GM20000 (cell line): ENCODE results near the gene NME1.

Experiments used
- DNase-seq: peaks from one replicate; pipeline ENCODE4 v3.0.0; 2012; ENCODE audit warnings: low spot score
- TF ChIP-seq, protein P1 (sequence below): IDR thresholded peaks from 2 replicates; pipeline ENCODE4 v1.5.1; 2012; ENCODE audit warnings: mild to moderate bottlenecking, control low read depth; ENCODE audit errors: extremely low read depth, missing control alignments

Gene NME1

DNA sequence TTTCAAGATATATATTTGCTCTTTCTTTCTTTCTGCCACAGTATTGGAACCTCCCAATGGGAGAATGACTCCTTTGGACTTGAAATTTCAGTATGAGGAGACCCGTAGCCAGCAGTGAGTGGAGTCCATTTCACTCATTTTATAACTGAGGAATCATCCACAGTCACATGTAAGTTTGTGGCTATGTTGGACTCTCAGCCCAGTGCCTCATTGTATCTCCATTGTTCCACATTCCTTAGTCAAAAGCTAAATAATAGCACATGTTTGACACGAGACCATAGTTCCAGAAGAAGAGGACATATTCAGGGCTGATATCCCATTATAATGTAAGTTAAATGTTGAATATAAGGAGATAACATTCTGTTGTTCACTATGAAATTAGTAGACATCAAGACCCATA, 20.0 kb upstream of the NME1 start:
- TF ChIP-seq, protein P1, sequence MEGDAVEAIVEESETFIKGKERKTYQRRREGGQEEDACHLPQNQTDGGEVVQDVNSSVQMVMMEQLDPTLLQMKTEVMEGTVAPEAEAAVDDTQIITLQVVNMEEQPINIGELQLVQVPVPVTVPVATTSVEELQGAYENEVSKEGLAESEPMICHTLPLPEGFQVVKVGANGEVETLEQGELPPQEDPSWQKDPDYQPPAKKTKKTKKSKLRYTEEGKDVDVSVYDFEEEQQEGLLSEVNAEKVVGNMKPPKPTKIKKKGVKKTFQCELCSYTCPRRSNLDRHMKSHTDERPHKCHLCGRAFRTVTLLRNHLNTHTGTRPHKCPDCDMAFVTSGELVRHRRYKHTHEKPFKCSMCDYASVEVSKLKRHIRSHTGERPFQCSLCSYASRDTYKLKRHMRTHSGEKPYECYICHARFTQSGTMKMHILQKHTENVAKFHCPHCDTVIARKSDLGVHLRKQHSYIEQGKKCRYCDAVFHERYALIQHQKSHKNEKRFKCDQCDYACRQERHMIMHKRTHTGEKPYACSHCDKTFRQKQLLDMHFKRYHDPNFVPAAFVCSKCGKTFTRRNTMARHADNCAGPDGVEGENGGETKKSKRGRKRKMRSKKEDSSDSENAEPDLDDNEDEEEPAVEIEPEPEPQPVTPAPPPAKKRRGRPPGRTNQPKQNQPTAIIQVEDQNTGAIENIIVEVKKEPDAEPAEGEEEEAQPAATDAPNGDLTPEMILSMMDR, result no peak
- DNase-seq, result no peak

DNA sequence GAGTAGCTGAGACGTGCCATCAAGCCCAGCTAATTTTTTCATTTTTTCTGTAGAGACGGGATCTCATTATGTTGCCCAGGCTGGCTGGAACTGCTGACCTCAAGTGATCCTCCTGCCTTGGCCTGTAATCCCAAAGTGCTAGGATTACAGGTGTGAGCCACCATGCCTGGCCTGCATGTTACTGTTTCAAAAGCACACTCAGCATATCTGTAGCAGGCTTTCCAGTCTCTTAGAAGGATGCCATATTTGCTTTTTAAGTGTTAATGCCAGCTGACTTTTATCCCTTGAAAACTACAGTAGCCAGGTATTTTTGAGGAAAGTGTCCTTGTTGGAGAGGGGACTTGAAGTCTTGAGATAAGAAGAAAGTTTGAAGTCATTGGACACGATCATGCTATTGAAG, 17.4 kb upstream of the NME1 start:
- DNase-seq, result no peak
- TF ChIP-seq, protein P1, result no peak

DNA sequence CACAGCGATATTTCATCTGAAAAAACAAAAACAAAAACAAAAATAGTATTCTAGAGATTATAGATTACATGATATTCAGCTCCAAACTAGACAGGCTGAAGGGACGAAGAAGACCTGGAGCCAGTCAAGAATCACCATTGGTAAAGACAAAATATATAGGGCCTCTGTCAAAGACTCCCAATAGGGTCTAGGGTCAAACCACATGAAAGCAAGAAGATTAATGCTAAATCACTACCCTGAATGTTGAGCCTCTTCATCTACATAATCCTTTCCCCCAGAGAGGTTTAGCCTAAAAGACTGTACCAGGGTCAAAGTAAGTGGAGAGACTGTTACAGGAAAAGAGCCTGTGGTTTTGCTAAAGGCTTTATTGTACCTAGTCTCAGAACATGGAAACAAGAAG, 10.8 kb upstream of the NME1 start:
- DNase-seq, result no peak

DNA sequence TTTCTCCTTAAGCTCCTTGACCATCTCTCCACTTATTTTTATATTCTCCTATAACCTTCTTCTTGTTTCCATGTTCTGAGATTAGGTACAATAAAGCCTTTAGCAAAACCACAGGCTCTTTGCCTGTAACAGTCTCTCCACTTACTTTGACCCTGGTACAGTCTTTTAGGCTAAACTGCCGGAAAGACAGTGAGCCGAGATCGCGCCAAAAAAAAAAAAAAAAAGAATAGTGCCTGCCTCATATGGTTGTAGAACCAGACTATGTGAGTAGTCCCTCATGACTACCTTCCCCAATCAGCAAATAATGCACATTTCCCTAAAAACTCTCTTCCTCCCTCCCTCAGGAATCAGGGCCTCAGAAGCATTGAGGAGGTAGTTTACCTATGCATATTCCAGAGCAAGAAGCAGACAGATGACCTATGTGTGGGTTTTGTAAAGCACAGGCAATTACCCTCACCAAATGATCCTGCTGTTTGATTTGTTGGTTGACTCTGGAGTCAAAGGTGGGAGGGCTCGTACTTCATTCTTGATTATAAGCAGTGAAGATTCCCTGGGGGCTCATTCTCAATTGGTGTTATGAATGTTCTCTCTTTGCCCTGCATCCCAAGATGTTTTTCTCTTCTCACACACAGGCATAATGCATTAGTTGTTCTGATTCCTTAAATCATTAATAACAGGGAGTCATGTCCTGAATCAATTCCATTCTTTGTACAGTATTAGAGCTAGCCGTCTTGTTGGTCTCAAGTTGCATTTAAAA, 8.9 kb upstream of the NME1 start:
- DNase-seq, result no peak
- TF ChIP-seq, protein P1, result no peak

More for the DNA sequence above, 10.8 kb upstream of the NME1 start:
- TF ChIP-seq, protein P1, result no peak

DNA sequence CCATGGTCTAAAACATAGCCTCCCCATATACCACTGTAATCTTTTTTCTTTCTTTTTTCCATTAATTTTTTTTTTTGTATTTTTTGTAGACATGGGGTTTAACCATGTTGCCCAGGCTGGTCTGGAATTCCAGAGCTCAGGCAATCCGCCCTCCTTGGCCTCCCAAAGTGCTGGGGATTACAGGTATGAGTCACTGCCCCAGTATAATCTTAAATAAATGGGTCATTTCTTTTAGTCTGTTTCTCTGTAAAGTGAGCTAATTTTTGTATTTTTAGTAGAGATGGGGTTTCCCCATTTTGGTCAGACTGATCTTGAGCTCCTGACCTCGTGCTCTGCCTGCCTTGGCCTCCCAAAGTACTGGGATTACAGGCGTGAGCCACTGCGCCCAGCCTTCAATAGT, 5.7 kb upstream of the NME1 start:
- TF ChIP-seq, protein P1, result no peak
- no peak for DNase-seq

DNA sequence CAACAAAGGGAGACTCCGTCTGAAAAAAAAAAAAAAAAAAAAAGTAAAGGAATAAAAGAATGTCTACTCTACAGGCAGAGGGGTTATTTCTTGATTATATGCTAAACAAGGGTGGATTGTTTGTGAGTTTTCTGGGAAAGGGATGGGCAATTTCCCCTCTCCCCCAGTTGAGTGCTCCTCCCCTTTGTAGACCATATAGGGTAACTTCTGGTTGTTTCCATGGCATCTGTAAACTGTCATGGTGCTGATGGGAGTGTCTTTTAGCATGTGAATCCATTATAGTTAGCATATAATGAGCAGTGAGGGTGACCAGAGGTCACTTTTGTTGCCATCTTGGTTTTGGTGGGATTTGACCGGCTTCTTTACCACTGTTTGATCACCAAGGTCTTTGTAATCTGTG, 4.2 kb upstream of the NME1 start:
- TF ChIP-seq, protein P1, result no peak
- DNase-seq, result no peak

DNA sequence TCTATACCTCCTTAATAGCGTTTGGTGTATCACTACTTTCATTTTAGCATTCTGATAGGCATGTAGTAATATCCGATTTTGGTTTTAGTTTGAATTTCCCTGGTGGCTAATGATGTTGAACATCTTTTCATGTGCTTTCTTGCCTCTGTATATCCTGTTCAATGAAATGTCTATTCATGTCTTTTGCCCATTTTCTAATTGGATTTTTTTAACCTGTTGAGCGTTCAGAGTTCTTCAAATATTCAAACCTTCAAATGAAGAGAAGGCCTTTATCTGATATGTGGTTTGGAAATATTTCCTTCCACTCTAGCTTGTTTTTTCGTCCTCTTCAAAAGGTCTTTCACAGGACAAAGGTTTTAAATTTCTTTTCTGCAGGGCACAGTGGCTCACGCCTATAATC, 2.4 kb upstream of the NME1 start:
- TF ChIP-seq, protein P1, result no peak
- DNase-seq, result no peak
